ENCODE results near the gene EIF1. TPM values are rescaled to one million over a fixed set of nuclear protein-coding genes. Genes with fewer than 3 reads are reported as not detected.
"Not testable (repeated sequence)": the region's sequence is repeated elsewhere in the genome, so short reads cannot be mapped to it uniquely, and the experiment has no call there.

The EIF1 gene
- total RNA-seq, 2 experiments from 2014 or later: 1,395 to 1,415 TPM

DNA sequence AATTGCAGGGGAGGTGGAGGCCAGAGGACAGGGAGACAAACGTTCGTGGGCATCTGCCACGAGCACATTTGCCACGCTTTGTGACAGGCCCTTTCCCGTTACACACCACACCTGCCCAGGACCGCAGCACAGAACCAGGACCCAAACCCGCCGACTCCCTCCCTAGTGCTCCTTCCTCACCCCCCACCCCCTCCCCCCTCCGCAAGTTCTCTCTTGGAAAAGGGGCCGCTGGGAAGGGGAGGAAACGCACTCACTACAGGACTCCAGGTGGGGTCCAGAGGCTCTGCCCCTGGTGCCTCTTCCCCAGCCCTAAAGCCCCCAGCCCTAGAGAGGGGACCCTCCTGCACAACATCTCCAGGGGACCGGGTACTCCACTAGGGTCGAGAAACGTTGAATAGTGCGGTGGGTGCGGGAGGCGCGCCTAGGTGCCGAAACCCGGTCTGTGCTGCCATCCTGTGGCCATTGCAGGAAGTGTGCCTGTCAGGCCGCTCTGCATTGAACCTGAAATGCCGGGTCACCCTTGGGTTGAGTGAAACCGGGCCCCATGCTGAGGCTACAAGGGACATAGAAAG, 21.9 kb upstream of the EIF1 start:
- CTCF ChIA-PET: interaction anchor here (0.8 to 11.5 kb wide), 14 partner anchors 8 to 119 kb away, joined by 3 to 302 read pairs (median 8); partner anchors contain the start of gene EIF1

DNA sequence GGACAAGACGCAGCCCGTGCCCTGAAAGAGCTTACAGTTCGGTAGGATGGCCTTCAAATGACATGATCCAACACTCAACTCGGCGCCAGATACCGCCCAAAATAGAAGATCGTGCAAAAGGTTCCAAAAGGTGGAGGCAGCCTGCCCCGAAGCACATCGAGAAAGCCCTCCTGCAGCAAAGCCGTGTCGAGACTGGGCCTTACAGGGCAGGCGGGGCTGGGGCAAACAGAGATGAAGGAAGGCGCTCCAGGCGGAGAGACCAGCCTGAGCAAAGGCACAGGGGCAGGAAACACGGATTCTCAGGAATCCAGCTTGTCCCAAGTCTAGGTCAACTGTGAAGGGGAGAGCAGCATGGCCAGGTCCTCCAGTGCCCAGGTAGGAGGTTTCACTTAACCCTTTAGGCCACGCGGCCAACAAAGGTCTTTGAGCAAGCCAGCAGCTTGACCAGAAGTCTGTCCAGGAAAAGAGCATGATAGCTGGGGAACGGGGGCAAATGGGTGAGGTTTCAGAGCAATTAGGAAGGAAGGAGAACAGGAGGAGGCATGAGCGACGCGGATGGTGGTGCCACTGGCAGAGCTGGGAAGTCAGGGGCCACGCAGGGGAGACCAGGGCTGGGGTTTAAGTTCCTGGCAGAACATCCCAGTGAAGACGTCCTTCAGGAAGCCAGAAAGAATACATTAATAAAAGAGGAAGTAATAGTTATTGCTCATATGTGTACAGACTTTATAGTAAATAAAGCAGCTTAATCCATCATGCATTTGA, 21.2 kb upstream of the EIF1 start:
- POLR2A ChIA-PET: interaction anchor here (1.5 to 5.4 kb wide), 2 partner anchors 11 to 23 kb away, joined by 6 to 60 read pairs; partner anchors contain the start of gene EIF1

More for the DNA sequence above, 21.9 kb upstream of the EIF1 start:
- POLR2A ChIA-PET: interaction anchor here (1.5 to 5.4 kb wide), 3 partner anchors 12 to 23 kb away, joined by 6 to 60 read pairs (median 11); partner anchors contain the start of gene EIF1

DNA sequence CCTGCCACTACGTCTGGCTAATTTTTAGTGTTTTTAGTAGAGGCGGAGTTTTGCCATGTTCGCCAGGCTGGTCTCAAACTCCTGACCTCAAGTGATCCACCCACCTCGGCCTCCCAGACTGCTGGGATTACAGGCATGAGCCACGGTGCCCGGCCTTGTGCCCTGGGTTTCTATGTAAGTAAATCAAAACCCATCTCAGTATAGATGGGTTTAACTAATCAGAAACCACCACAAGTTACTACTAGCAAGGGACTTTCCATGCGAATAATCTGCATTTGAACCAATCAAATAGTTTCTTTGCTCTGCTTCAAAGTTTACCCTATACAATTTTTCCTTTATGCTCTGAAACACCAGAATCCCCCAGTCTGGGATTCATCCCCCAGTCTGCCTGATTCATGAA, 16.5 kb upstream of the EIF1 start:
- CTCF ChIA-PET: interaction anchor here (0.7 to 0.9 kb wide), 2 partner anchors 9 to 12 kb away, joined by 3 read pairs; no protein-coding TSS in a partner anchor
- POLR2A ChIA-PET: interaction anchor here (0.7 kb wide), 1 partner anchor 17 kb away, joined by 5 read pairs; no protein-coding TSS in a partner anchor

More for the DNA sequence above, 21.2 kb upstream of the EIF1 start:
- CTCF ChIA-PET: interaction anchor here (0.8 to 11.5 kb wide), 9 partner anchors 10 to 119 kb away, joined by 3 to 302 read pairs (median 7); partner anchors contain the start of gene EIF1

DNA sequence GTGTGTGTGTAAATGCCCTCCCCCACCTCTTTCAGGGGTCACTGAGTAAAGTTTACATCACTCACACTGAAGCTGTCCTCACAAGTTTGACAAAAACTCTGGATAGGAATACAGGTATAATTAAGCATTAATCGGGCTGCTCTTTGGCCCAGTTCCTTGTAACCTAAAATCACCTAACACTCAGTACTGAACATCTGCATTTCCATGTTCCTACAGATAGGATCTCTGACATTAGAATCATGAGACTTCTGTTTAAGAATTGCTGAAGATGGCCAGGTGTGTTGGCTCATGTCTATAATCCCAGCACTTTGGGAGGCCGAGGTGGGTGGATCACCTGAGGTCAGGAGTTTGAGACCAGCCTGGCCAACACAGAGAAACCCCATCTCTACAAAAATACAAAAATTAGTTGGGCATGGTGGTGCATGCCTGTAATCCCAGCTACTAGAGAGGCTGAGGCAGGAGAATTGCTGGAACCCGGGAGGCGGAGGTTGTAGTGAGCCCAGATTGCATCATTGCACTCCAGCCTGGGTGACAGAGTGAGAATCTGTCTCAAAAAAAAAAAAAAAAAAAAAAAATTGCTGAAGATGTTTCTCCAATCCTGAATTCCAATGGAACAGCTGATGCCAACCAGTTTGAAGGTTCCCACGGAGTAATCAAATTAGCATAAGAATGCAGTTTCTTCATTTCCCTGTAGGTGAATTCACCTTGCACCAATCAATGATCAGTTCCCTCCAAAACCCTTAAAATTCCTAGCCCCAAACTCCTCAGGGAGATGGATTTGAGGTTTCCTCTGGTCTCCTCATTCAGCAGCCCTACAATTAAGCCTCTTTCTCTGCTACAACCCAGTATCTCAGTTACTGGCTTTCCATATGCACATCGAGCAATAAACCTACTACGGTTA, 13.3 kb upstream of the EIF1 start:
- CTCF ChIA-PET: interaction anchor here (1.0 to 6.0 kb wide), 5 partner anchors 7 to 21 kb away, joined by 3 to 49 read pairs (median 28); partner anchors contain the start of gene EIF1
- POLR2A ChIA-PET: not testable (repeated sequence)

DNA sequence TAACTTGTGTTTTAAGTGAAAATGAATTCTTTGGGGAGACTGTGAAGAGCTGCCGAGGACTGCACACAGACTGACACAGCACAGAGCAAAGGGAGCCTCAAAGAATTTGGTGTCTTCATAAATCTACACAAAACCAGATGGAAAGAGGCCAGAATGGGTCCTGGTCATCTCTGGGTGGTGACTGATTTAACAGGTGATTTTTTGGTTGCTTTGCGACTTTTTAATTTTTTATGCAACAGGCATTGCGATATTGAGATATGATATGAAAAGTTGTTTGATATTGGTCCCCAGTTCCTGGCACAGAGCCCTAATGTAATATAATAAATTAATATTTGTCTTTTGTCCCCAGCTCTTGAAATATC, 12.6 kb upstream of the EIF1 start:
- CTCF ChIA-PET: interaction anchor here (1.0 to 6.0 kb wide), 5 partner anchors 7 to 28 kb away, joined by 3 to 49 read pairs (median 28); partner anchors contain the start of gene EIF1
- POLR2A ChIA-PET: interaction anchor here (1.0 kb wide), 1 partner anchor 13 kb away, joined by 3 read pairs; the partner anchor contains the start of gene EIF1

DNA sequence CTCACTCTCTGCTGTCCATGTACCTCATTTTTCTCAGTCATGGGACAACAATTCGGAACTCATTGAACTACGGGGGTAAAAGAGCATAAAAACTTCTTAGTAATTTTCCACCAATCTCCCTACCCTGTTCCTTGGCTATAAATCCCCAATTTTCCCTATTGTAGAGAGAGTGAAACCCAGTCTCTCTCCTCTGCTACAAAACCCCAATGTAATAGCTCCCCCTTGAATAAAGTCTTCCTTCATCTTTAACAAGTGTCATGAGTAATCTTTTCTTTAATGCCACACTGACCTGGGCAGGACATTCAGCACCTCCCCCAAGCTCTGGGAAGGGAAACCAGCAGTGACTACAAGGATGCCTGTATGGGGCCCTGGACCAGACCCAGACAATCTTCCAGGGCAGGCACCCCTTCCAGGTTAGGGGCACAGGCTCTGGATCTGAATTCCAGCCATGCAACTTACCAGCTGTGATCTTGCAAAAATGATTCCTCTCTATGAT, 10.2 kb upstream of the EIF1 start:
- POLR2A ChIA-PET: interaction anchor here (1.4 to 3.8 kb wide), 5 partner anchors 9 to 1114 kb away, joined by 4 to 75 read pairs (median 11); partner anchors contain the start of gene EIF1
- CTCF ChIA-PET: interaction anchor here (0.6 to 6.0 kb wide), 9 partner anchors 10 to 401 kb away, joined by 3 to 49 read pairs (median 12); partner anchors contain the start of gene EIF1

DNA sequence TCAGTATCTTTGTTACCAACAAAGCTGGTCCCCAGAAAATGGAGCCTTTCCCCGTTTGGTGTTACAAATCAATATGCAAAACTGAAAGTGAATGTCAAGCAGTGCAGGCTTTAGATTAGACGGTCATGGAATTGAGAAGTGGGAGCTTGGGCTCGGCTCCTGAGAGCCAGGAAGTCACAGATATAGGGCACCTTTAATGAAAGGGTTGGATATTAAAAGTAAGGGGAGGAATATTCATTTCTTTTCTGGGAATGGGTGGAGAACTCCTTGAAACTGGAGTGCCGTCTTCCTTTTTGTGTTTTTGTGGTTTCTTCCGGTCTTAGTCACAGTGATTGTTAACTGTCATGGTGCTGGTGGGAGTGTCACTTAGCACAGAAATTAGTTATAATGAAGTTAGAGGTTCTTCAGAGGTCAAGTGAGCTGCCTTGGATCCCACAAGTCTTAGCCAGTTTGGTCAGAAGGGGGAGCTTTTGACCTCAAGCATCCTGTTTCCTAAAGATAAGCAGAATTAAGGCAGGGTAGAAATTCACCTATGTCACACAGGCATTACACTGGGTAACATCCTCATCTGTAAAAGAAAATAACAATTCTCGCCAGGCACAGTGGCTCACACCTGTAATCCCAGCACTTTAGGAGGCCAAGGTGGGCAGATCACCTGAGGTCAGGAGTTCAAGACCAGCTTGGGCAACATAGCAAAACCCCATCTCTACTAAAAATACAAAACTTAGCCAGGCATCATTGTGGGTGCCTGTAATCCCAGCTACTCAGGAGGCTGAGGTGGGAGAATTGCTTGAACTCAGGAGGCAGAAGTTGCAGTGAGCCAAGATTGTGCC, 9.6 kb upstream of the EIF1 start:
- ChIA-PET POLR2A (interaction anchor here (1.4 to 3.8 kb wide), 5 partner anchors 9 to 1115 kb away, joined by 4 to 75 read pairs (median 11); partner anchors contain the start of gene EIF1), CTCF (interaction anchor here (0.6 to 6.0 kb wide), 8 partner anchors 10 to 400 kb away, joined by 3 to 49 read pairs (median 20); partner anchors contain the start of gene EIF1)

DNA sequence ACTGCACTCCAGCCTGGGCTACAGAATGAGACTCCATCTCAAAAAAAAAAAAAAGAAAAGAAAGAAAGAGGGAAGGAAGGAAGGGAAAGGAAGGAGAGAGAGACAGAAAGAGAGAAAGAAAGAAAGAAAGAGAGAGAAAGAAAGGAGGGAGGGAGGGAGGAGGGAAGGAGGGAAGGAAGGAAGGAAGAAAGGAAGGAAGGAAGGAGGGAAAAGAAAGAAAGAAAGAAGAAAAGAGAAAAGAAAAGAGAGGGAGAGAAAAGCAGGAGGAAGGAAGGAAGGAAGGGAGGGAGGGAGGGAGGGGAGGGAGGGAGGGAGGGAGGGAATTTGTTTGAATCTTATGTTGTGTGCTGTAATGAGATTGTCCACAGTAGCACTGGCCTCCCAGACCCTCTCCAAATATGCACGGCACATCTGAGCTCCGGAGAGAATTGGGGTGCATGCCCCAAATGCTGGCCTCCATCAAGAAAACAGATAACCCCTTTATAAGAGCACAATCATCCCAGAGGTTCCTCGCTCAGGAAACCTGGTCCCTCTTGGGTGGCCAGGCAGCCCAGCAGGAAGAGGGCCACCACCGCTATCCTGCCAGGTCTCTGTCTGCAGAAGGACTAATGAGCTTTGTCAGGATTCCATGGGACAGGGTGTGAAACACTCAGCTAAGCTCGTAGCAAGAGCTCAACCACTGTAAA, 8.8 kb upstream of the EIF1 start:
- CTCF ChIA-PET: interaction anchor here (0.9 to 6.0 kb wide), 10 partner anchors 10 to 131 kb away, joined by 3 to 49 read pairs (median 12); partner anchors contain the start of gene EIF1
- POLR2A ChIA-PET: interaction anchor here (0.7 to 3.8 kb wide), 6 partner anchors 9 to 1116 kb away, joined by 4 to 75 read pairs (median 8); partner anchors contain the start of gene EIF1

DNA sequence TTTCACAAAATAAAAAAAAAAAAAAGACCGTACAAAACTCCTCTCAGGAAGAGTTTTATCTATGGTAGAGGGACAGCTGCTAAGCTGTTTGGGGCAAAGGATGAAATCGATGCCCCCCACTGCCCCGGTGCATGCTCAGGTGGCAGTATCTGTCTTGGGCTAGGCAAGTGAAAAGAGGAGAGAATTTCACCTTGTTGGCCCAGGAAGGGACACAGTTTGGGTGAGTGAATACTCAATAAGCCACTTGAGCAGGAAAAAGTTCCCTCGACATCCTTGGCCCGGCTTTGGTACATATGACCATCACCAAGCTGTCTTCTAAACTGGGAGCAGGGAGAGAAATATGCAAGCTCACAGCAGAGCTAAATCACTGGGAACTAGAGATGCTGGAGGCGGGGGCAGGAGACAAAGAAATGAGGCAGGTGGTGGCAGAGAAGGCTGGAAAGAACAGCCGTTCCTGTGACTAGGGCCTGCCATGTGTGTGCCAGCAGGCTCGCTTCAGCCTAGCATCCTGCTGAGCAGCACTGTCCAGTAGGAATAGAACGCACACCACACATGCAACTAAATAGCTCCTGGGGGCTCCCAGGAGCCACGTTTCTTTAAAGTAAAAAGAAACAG, 8.2 kb upstream of the EIF1 start:
- ChIA-PET POLR2A (interaction anchor here (0.7 to 3.8 kb wide), 2 partner anchors 10 kb away, joined by 5 to 75 read pairs; partner anchors contain the start of gene EIF1), CTCF (interaction anchor here (0.9 to 6.0 kb wide), 7 partner anchors 9 to 32 kb away, joined by 3 to 49 read pairs (median 5); partner anchors contain the start of gene EIF1)

DNA sequence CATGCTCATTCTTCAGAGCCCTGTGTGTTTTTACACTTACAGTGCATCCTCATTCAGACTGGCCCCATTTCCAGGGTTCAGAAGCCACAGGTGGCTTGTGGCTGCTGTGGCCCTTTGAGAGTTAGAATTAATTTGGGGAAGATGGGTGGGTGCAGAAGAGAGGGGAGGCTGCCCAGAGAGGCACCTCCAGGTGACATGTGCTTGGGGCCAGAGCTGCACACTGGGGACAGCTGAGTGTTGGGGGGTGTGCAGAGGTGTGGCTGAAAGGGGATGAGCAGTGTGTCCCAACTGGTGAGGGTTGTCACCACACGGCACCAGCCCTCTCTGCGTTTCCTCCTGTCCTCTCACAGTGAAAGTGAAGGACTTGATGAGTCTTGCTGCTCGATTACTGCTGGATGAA, 6.9 kb upstream of the EIF1 start:
- CTCF ChIA-PET: interaction anchor here (0.5 to 1.5 kb wide), 2 partner anchors 14 to 55 kb away, joined by 3 read pairs; no protein-coding TSS in a partner anchor
- POLR2A ChIA-PET: no interaction called here

DNA sequence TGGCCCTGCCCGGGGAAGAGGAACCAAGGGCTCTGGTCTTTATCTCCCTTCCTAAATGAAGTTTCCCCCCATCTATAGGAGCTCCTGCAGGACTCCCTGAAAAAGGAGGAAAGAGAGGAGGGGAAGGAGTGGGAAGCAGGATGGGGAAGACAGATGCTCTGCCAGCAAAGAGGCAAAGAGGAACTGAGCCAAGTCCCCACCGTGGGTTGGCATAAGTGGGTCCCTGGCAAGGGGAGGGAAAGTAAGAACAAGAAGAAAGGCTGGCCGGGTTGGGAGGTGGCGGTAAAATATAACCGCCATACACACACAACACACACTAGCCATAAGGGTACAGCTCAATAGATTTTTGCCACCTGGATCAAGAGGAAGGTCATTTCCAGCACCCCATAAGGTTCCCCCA, 6.1 kb upstream of the EIF1 start:
- ChIA-PET POLR2A (no interaction called here), CTCF (interaction anchor here (0.6 kb wide), 1 partner anchor 20 kb away, joined by 3 read pairs; no protein-coding TSS in a partner anchor)

DNA sequence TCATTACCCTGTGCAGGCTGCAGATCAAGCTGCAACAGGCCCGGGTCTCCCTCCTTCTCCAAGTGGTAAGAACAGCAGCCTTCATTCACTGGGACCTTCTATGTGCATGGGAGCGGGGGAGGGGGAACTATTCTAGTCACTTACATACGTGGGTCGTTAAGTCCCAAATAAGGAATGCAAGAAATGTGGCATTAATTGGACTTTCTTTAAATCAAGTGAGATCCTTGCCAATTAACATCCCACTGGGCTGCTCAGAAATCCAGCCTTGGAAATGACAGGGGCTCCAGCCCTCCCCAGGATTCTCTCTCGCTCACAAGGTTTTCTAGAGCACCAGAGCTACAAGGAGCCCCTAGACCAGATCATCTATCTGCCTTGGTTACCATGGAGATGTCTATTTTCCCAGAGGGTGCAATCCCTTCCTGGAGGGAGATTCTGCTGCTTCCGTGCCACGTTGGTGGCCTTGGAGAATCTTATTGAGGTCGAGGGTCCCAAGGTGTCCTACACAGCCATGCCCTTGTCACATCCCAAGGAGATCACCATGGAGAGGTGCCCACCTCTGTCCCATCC, 5.2 kb upstream of the EIF1 start:
- ChIA-PET POLR2A (no interaction called here), CTCF (interaction anchor here (0.8 kb wide), 1 partner anchor 18 kb away, joined by 3 read pairs; no protein-coding TSS in a partner anchor)

DNA sequence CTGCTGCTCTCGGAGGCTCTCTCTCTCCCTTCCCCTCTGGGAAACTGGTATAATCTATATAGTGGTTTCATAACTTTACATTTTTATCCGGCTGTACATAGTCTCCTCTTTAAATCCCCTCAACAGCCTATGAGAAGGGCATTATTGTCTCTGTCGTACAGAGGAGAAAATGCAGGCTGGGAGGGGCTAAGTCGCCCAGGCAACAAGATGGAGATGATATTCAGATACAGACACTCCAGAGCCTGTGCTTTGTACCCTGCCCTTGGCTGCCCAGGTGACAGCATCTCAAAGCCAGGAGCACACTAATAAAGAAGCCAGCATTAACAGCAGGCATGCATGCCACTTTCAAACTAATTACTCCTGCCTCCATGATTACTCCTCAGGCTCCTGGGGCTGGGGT, 4.7 kb upstream of the EIF1 start:
- ChIA-PET POLR2A (no interaction called here), CTCF (interaction anchor here (1.8 kb wide), 1 partner anchor 22 kb away, joined by 9 read pairs; no protein-coding TSS in a partner anchor)

DNA sequence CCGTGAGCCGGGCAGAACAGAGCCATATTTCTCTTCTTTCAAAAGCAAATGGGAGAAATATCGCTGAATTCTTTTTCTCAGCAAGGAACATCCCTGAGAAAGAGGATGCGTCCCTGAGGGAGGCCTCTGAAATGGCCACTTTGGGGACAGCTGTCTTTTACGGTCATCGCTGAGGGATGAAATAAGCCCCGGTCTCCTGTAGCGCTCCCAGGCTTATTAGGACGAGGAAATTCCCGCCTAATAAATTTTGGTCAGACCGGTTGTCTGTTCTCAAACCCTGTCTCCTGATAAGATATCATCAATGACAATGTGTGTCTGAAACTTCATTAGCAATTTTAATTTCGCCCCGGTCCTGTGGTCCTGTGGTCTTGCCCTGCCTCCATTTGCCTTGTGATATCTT, 2.9 kb upstream of the EIF1 start:
- POLR2A ChIA-PET: not testable (repeated sequence)
- CTCF ChIA-PET: interaction anchor here (1.0 to 1.8 kb wide), 3 partner anchors 20 to 38 kb away, joined by 3 to 9 read pairs (median 4); no protein-coding TSS in a partner anchor

DNA sequence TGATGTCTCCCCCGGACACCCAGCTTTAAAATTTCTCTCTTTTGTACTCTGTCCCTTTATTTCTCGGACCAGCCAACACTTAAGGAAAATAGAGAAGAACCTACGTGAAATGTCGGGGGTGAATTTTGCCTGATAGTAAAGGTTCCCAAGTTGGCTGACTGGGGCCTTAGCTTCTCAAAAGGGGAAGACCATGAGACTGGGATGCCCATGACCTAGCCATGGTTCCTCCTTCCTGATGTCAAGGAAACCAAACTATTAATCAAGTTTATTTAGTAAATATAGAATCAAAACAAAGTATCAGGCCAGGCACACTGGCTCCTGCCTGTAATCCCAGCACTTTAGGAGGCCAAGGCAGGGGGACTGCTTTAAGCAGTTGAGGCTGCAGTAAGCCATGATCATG, 2.4 kb upstream of the EIF1 start:
- CTCF ChIA-PET: interaction anchor here (1.1 kb wide), 1 partner anchor 38 kb away, joined by 3 read pairs; no protein-coding TSS in a partner anchor
- POLR2A ChIA-PET: no interaction called here

Data from activated CD8-positive, alpha-beta memory T cell treated with anti-CD3 and anti-CD28 coated beads for 36 hours (primary cell).